Amygdala (tissue), 56 donors: Measurements from ENCODE around the gene IFIT5.
A peak's percentile ranks its signal among the peaks of the same experiment; 100 is the strongest.
"Not testable (repeated sequence)": the region's sequence is repeated elsewhere in the genome, so short reads cannot be mapped to it uniquely, and the experiment has no call there.

Experiments
- DNase-seq, 56 donors: peaks; one replicate each; lab custom pipeline; 2025; lab: John Stamatoyannopoulos, UW

Gene IFIT5

DNA sequence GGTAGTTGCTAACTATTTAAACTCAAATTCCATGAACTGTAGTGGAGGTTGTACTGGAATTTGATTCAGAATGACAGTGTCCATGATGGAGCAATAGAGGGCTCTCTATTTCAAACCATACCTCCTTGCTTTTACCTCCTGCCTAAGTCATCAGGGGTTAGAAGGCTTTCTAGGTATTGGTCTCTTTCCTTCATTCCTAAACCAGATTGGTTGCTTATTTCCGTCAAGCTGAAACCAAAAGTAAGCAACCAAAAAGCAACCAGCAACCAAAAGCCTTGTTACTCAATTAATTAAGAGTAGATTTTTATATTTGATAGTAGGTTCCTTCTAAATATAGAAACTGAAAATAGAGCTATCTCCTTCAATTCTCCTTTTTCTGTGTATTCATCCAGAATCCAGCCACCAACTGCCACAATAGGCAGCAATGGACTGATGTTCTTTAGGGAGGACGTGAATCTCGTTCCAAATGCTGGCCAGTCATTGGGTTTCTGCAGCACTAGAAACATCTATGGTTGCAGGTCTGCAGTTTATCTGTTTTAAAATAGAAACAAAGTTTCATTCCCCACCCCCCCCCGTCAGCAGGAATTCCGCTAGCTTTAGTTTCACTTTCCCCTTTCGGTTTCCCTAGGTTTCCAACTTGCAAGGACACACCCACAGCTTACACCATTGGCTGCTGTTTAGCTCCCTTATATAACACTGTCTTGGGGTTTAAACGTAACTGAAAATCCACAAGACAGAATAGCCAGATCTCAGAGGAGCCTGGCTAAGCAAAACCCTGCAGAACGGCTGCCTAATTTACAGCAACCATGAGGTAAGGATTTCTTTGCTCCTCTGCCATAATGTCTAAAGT, 22.2 kb upstream of the IFIT5 start, which contains the start of gene IFIT1:
IFIT1 (plus strand) TSS at position 717 of the 850 bp plus-strand sequence; CDS start at position 807, 90 bp downstream.
- peak in 39 of 56 donors; percentile 7 to 82 (median 48) for DNase-seq

DNA sequence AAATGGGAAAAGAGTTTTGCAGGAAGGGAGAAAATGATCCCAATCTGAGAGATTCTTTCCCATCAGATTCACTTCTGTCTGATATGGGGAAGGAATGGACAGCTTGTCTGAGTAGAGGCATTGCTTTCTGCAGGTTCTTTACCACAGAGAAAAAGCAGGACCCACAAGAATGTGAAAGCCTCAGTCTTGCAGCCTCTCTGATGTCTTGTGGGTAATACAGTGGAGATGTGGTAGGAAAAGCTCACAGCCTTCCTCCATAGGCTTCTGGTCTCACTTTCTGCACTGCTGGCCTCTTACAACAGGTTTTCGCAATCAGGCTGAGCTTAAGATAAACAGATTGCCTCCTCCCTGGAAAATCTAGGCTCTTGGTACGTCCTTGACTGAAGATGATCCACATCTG, 21.4 kb upstream of the IFIT5 start:
- peak in 12 of 56 donors; percentile 7 to 44 (median 16) for DNase-seq

DNA sequence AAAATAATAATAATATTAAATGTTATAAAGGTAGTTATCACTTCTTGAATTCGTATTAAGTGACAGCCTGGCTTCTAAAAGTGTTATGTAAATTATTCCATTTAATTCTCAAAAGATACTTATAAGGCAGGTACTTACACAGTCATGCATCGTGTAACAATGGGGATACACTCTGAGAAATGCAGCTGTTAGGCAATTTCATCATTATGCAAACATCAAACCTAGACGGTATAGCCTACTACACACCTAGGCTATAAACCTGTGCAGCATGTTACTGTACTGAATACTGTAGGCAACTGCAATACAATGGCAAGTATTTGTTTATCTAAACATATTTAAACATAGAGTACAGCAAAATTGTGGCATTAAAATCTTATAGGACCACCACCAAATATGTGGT, 20.5 kb upstream of the IFIT5 start:
- DNase-seq = no peak

DNA sequence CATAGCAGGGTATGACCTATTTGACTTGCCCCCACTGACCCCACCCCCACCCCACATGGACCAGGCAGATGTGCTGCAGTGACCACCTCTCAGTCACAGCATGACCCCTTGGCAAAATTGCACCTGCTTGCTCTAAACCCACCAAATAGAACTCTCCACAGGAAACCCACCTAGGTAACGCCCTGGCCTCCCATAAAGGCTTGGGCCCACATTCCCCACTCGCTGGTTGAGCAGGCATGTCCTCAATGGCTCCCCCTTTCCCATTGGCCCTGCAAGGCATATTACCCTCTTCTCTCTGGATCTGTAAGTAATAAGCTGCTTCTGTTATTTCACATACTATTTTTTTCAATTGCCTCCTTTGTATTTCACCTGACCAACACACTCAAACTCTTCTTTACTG, 19.2 kb upstream of the IFIT5 start:
- DNase-seq = no peak

DNA sequence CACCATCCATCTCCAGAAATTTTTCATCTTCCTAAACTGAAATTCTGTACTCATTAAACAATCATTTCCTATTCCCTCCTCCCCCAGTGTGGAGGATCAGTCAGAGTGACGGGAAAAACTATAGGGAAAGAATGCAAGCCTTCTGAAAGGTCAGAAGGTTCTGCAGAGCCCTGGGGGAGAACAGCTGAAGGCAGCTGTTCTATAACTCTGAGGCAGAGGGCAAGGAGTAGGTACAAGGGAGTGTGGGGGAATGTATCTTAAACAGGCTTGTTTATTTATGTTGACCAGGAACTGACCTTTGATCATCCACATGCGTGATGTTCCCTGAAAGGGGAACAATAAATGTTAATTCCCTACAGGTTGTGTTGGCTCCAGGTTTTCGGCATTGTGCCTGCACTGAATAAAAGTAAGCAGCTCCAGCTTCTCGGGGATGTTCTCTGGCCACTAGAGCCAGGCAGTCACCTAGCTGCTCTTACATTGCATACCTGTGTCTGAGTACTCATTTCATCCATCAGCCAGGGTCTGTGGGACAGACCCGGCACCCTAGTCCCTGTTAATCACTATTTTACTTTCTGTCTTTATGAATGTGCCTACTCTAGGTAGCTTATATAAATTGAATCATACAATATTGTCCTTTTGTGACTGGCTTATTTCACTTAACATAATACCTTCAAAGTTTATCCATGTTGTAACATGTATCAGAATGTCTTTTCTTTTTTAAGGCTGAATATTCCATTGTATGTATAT, 16.2 kb upstream of the IFIT5 start:
- DNase-seq = no peak

DNA sequence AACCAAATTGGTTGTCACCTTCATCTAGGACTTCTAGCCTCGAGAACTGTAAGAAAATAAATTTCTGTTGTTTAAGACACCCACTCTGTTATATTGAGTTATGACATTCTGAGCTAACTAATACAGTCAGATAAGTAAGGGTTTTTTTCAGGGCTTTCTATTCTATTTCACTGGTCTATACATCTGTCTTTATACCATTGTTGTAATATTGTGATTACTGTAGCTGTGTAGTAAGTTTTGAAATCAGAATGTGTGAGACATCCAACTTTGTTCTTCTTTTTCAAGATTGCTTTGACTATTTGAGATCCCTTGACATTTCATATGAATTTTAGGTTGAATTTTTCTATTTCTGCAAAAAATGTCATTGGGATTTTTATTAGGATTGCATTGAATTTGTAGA, 14.4 kb upstream of the IFIT5 start:
- no peak for DNase-seq

DNA sequence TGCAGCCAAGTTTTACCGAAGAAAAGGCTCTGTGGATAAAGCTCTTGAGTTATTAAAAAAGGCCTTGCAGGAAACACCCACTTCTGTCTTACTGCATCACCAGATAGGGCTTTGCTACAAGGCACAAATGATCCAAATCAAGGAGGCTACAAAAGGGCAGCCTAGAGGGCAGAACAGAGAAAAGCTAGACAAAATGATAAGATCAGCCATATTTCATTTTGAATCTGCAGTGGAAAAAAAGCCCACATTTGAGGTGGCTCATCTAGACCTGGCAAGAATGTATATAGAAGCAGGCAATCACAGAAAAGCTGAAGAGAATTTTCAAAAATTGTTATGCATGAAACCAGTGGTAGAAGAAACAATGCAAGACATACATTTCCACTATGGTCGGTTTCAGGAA, 11.3 kb upstream of the IFIT5 start:
- DNase-seq = no peak

DNA sequence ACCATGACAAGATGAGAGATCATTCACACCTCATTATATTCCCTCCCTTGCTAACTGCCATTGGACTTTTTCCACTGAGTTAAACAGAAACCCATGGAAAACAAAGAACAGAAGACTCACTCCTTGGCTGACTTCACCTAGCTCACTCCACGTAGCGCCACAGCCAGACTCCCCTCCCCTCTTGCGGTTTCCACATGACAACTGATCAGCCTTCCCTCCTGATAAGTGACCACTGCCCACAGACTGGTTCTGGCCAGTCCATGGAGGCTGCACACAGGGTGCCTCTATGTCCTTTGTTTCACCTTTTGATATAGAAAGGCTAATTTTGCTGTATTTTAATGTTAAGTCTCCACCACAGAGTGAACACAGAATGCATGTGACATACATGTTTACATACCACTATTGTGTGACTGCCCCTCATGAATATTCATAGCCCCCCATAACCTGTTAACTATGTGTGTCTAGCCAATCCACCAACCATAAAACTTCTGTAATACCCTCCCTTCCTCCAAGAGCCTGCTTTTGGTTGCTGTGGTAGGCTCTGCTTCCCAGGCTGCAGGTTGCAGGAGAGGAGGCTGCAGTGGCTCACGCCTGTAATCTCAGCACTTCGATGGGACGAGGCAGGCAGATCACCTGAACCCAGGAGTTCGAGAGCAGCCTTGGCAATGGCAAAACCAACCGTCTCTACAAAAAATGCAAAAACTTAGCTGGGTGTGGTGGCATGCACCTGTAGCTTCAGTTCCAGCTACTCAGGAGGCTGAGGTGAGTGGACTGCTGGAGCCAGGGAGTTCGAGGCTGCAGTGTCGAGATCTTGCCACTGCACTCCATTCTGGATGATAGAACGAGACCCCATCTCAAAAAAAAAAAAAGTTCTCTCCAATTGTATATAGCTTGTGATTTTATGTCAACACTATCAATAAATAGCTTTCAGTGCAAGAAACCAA, 10.0 kb upstream of the IFIT5 start:
- no peak for DNase-seq

DNA sequence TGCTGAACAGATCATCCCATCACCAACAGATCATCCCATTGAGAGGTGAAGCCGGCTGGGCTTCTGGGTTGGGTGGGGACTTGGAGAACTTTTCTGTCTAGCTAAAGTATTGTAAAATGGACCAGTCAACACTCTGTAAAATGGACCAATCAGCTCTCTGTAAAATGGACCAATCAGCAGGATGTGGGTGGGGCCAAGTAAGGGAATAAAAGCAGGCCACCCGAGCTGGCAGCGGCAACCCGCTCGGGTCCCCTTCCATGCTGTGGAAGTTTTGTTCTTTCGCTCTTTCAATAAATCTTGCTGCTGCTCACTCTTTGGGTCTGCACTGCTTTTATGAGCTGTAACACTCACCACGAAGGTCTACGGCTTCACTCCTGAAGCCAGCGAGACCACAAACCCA, 8.2 kb upstream of the IFIT5 start:
- DNase-seq = not testable (repeated sequence)

DNA sequence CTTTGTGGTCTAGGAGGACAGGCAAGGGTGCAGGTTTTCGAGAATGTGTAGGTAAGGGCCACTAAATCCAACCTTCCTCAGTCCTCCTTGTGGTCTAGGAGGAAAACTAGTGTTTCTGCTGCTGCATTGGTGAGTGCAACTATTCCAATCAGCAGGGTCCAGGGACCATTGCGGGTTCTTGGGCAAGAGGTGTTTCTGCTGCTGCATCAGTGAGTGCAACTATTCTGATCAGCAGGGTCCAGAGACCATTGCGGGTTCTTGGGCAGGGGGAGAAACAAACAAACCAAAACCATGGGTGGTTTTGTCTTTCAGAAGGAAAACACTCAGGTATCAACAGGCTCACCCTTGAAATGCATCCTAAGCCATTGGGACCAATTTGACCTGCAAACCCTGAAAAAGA, 6.6 kb upstream of the IFIT5 start:
- DNase-seq = not testable (repeated sequence)

DNA sequence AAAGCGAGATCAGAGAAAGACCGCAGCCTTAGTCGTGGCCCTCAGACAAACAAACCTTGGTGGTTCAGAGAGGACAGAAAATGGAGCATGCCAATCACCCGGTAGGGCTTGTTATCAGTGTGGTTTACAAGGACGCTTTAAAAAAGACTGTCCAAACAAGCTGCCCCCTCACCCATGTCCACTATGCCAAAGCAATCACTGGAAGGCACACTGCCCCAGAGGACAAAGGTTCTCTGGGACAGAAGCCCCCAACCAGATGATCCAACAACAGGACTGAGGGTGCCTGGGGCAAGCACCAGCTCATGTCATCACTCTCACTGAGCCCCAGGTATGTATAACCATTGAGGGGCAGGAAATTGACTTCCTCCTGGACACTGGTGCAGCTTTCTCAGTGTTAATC, 5.1 kb upstream of the IFIT5 start:
- DNase-seq = not testable (repeated sequence)

DNA sequence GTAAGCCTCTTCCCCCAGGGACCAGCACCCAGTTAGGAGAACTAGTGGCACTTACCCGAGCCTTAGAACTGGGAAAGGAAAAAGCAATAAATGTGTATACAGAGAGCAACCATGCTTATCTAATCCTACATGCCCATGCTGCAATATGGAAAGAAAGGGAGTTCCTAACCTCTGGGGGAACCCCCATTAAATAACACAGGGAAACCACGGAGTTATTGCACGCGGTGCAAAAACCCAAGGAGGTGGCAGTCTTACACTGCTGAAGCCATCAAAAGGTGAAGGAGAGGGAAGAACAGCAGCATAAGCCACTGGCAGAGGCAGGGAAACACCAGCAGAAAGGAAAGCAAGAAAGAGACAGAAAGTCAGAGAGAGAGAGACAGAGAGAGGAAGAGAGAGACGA, 3.8 kb upstream of the IFIT5 start:
- not testable (repeated sequence) for DNase-seq

DNA sequence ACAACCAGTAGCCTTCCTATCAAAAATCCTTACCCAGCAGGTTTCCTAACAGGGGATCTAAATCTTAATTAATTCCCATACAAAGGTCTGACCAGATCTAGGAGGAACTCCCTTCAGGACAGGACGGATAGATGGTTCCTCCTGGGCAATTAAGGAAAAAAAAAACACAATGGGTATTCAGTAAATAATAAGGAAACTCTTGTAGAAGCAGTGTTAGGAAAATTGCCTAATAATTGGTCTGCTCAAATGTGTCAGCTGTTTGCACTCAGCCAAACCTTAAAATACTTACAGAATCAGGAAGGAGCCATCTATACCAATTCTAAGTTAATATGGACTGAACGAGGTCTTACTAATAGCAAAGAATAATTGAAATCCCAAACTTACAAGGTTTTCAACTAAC, 3.2 kb upstream of the IFIT5 start:
- DNase-seq = not testable (repeated sequence)

DNA sequence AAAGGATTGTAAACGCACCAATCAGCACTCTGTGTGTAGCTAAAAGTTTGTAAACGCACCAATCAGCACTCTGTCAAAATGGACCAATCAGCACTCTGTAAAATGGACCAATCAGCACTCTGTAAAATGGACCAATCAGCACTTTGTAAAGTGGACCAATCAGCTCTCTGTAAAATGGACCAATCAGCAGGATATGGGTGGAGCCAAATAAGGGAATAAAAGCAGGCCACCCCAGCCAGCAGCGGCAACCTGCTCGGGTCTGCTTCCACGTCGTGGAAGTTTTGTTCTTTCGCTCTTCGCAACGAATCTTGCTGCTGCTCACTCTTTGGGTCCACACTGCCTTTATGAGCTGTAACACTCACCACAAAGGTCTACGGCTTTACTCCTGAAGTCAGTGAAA, 2.1 kb upstream of the IFIT5 start:
- DNase-seq = not testable (repeated sequence)

DNA sequence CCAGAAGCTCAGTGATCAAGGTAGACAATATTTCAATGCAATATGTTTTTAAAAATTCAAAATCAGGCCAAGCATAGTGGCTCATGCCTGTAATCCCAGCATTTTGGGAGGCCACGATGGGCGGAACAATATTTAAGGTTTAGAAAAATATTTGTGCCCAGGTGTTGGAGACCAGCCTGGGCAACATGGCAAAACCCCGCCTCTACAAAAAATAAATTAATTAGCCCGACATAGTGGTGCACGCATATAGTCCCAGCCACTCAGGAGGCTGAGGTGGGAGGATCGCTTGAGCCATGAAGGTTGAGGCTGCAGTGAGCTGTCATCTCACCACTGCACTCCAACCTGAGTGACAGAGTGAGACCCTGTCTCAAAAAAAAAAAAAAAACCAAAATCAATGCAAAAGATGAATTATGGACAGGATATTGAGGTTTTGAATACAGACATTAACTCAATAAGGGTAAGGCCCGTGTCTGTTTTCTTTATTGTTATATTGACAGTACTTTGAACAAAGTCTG, 913 bp upstream of the IFIT5 start:
- DNase-seq = no peak

DNA sequence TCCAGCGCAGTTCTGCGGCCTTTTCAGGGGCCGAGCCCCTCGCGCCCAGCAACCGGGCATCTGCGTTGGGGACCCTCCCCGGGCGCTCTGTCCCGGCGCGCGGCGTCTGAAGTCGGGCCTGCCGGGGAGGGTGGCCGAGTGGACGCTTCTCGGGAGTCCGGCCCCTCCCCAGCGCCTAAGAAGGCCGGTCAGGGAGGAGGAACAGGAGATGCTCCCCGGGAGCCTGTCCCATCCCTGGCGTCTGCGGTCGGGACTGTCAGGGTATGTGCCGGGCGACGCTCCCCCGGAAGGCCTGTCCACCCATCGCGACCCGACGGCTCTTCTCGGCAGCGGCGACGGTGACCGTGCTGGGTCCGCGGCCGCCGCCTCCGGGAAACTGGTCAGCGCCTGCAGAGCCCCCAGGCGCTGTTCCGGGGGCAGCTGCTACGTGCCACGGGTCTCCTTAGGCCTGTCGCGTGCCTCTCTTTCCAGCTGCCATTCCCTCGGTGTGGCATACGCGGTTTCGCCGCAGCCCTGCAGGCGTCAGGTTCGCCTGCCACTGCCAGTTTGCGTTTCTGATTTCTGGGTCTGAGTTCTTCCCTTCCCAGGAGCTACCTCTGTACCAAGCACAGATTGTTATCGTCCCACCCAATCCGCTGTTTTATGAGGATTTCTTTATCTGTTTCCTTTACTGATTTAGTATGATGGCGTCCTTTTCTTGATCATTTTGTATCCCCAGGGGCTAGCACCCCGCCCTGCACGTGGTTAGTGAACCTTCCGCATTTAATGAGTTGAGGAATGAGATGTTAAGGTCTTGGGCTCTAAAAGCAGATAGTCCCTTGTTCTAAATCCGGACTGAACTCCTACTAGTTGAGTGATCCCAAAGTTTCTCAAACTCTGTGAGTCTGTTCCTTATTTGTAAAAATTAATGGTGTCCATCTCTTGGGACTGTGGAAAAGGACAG, 782 bp downstream of the IFIT5 start:
- DNase-seq = peak in 40 of 56 donors; percentile 20 to 82 (median 62)

DNA sequence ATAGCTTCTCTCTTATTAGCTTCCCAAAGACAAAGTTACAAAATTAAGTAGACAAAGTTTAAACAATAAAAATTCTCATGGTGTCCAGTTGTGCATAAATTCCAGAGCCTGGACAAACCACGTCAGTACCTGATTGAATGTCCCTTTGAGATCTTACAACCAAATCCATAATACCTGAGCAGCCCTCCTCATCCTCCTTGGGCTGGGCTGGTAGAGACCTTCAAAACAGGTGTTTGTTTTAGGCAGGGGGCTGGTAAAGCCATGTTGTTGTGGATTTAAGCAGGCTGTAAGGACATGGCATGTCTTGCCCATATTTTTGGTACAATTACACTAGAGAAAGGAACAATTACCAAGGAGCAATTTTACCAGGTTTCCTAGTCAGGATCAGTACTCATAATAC, 2.1 kb downstream of the IFIT5 start:
- DNase-seq = no peak

DNA sequence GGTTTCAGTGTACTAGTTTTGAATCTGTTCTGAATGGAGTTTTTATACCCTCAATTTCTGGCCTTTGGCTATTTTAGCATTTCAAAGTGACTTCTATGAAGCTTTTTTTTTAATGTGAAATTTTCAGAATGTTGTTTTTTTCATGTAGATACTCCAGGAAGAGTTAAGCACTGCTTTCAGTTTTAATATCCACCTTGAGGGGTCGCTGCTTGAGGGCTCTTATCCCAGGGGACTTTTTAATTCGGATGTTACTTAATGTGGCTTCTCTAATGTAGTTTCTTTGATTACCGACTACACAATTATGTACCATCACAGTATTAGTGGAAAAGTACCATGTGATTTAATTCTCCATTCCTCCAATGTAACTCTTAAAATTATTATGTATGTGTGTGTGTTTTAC, 5.2 kb downstream of the IFIT5 start:
- no peak for DNase-seq

DNA sequence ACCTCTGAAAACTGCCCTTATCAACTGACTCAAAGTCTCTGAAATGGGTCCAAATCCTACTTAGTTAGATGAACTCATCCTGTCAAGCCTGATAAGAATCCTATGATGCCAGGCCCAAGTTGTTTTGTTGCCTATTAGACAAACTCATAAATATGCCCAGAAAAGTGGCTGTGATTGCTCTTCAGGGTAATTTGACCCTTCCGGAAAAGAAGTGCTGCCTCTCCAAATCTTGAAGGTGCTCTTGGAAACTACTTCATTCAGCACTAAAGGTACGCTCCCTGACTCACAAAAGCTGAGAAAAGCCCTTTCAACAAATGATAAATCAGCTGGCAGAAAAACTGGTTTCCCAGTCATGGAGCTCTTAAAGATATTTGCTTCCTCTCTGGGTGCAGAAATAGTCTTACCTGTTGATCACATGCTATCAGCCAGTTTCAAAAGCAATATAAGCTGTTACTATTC, 6.7 kb downstream of the IFIT5 start:
- DNase-seq = no peak
